NCI-H1417 (cell line): ENCODE measurements around the gene MAU2.
"Not testable (repeated sequence)": the region's sequence is repeated elsewhere in the genome, so short reads cannot be mapped to it uniquely, and the experiment has no call there.

Experiments used
- DNase-seq, 3 experiments: peaks; one replicate each; lab custom pipeline; 2025; lab: John Stamatoyannopoulos, UW

MAU2 gene

GRCh38 chr19:19384486-19384885 lies 63.9 kb downstream of the MAU2 start:
- DNase-seq, result no peak

DNA sequence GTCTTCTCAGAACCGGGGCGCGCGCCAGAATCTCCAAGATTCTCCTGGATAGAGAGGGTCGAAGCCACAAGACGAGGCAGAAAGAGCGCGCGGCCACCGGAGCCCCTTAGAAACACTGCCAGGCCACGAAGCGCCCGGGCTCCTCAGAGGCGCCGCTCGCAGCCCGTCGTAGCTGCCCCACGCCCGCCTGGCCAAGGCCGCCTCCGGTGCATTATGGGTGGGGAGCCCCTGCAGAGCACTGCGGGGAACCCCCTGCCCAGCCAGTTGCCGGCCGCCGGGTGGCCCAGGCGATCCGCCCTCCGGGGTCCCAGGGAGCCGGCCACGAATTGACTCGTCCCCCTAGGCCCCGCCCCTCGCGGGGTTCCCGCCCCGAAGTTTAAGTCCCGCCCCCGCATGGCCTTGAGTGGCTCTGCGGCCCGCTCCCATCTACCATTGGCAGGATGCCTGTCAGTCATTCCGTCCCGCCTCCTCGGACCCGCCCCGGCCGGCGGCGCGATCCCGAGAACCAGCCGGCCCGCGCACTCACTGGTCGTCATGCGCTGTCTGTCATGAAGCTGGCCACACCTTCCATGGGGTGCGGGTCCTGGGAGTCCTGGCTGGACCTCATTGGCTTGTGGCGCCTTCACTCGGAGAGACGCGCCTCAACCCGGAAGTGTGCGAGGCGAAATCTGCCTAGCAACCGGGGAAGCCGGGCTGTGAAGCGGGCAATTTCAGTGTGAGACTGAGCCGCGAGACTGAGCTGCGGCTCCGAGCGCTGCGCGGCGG lies 64.7 kb downstream of the MAU2 start:
- peak; percentile 94 to 99 (median 98) for DNase-seq

- DNase-seq, result peak in 1 of 3 experiments; percentile 80
These were observed 65.6 kb downstream of the MAU2 start for GRCh38 chr19:19385896-19386869.

- no peak for DNase-seq
These were observed 66.5 kb downstream of the MAU2 start for GRCh38 chr19:19387108-19387507.

- no peak for DNase-seq
These were observed 68.2 kb downstream of the MAU2 start for GRCh38 chr19:19388568-19389555.

- not testable (repeated sequence) for DNase-seq
These were observed 69.1 kb downstream of the MAU2 start for GRCh38 chr19:19389683-19390082.

DNA sequence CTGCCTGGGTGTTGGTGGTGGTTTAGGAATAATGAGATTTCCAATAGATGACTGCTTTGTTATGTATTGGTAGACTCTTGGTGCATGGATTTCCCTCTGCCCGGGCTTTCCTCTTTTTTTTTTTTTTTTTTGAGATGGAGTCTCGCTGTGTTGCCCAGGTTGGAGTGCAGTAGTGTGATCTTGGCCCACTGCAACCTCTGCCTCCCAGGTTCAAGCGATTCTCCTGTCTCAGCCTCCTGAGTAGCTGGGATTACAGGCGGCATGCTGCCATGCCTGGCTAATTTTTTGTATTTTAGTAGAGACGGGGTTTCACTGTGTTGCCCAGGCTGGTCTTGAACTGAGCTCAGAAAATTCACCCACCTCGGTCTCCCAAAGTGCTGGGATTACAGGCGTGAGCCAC lies 73.7 kb downstream of the MAU2 start:
- not testable (repeated sequence) for DNase-seq

DNA sequence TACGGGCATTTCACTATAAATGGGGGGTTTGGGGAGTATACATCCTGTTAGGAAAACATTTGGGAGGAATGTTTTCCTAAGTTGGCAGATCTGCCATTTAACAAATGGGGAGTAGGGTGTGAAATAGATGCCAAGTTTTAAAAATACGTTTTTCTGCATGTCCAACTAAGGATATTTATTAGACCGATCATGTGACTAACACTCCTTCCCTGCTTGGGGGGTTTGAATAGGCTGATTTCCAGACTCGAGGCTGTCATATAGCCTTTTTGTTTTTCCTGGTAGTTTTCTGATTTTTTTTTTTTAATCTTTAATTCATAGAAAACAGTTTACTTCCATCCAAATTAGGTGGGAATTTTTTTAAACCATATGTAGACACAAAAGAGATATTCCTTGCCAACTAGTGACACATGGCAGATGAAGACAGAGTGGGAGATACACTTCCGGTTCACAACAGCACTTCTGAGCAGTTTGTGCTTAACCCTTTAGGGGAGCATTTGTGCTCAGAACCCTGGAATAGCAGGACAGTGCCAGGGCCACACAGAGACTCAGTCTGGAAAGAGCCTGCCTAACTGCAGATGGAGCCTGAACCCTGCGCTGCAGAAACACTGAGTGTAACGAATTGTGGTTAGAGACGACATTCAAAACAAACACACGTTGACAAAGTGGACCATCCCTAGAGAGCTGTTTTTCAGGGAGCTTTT lies 79.3 kb downstream of the MAU2 start:
- DNase-seq, result no peak

- DNase-seq, result no peak
These were observed 82.2 kb downstream of the MAU2 start for GRCh38 chr19:19402656-19403372.

DNA sequence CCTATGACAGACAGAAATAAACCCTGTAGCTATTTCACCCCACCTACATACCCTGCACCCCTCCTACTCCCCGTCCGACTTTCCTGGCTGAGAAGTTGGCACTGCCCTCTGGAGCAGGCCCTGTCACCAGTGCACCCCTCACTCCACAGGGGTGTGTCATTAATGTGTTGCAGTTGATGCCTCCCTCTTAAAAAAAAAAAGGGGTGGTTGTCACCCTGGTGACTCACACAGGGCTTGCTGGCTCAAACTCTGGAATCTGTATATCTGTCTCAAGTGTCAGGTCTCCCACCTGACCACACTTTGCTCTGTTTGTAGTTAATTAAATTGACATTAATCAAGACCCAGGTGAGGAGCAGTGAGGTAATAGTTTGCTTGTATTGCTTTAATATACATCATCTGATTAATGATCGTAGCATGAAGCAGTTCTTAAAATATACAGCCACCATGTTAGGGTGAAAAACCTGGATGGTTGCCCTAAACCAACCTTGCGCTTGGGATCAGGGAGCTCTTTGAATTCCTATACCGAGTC lies 82.8 kb downstream of the MAU2 start:
- peak in 2 of 3 experiments; percentile 46 to 79 for DNase-seq

DNA sequence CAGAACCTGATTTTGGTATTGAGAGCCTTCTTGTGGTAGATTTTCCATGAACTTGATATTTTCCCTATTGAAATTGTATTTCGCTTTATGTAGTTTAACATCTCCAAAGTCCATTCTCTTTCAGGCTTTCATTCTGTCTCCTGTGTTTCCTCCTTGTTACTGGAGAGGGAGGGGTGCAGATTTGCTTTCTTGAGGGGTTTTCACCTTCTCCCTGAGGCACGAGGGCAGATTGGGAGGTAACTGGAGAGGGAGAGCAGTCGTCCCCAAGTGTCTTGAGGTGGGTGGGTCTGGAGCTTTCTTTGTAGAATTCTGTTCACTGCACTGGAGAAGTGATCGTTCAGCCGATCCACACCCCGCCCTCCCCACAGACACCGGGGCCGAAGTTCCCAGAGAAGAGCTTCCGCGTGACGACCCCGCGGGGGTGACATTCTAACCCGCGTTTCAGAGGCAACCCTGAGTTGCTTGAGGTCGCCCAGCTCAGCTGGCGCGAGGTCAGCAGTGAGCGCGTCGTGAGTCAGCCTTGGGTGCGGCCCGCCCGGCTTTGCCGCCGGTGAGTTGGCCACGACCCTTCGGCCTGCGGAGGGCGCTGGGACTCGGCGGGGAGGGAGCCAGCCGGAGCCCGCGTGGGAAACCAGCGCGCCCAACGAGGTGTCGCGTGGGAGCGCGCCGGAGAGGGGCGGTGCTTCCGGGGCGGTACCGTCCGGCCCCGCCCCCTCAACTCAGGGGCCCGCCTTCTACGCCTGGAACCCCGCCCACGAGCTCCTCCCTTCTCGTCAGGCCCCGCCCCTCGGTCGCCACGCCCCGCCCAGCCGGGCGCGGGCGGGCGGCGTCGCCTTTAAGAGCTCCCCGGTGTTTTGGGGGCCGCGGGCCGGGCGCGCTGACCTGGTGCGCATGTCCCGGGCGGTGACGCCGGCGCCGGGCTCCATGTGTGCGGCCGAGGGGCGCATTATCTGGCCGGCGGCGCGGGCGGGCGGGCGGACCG lies 84.5 kb downstream of the MAU2 start, which contains the start of gene GATAD2A:
Gene GATAD2A, plus strand, starts transcription at position 797 of the 982 bp plus-strand sequence. CDS start 59,671 bp downstream, outside the sequence.
- peak; percentile 78 to 91 (median 86) for DNase-seq

GRCh38 chr19:19405971-19406877 lies 85.6 kb downstream of the MAU2 start:
- peak in 2 of 3 experiments; percentile 55 to 71 for DNase-seq

DNA sequence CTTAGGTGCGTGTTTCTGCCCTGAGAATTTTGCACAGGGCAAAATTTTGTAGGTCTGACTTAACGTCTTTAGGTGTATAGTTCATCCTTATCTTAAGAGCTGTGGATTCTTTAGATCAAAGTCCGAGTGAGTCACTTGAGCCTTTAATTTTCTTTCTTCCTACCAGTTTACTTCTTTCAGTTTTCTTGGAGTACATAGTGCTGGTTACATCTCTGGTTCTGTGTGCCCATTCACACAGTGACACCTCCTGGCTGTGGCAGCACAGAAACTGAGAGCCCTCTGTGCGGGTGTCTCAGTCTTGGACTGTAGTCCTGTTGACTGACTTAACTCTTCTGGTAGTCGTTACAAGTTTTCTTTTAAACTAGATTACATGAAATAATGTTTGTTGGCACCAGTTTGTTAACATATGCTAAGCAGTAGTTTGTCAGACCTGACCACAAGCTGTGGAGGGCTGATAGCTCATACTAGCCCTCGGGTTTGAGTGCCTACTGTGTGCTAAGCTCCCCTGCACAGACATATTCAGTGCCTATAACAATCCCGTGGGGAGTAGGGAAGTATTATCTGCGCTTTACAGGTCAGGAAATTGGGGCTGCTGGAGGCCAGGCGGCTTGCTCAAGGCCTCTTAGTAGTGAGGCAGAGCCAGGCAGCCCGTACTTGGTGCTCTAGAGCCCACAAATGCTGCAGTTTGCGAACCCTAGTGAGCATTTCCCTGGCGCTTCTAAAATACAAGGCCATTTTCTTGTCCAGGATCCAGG lies 86.4 kb downstream of the MAU2 start:
- peak in 1 of 3 experiments; percentile 39 for DNase-seq

DNA sequence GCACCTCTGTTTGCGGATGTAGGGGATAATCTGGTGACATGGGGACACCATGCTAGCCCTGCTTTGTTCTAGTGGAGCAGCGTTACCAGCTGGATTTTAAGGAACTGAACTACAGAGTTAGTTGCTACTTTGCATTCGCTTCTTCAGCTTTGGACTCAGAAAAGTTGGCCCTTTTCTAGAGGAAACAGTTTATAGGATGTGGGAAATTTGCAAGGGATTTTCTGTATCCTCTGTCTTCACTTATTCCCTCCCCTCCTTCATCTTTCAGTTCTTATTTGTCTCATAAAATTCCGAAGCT lies 87.0 kb downstream of the MAU2 start:
- DNase-seq, result no peak
